AG04449 (cell line): ENCODE results near the gene KAT8.

Experiments
- CTCF ChIA-PET: fragments of 350-600 bp; formaldehyde crosslinking; extraction: SDS; loops from one replicate; lab custom pipeline; 2021; ENCODE audit warnings: antibody characterized with exemption; lab: Yijun Ruan, JAX
- POLR2A ChIA-PET: fragments of 400-600, 350-600 bp; formaldehyde crosslinking; extraction: SDS; loops from one replicate; lab custom pipeline; 2020; ENCODE audit warnings: antibody characterized with exemption, inconsistent platforms; lab: Yijun Ruan, JAX
- DNase-seq: peaks from one replicate; pipeline ENCODE4 v3.0.0-alpha.2; 2010; ENCODE audit warnings: low read depth, low spot score
- H3K4me3 ChIP-seq: 2 replicates; pipeline ENCODE4 v1.5.1; 2011; ENCODE audit warnings: low read depth, mild to moderate bottlenecking, control low read depth, low read length
- TF ChIP-seq, protein P1 (sequence below): IDR thresholded peaks from one replicate; pipeline ENCODE4 v1.5.1; 2011; ENCODE audit warnings: mild to moderate bottlenecking, moderate library complexity, low read length, control low read depth, inconsistent platforms; ENCODE audit not compliant: insufficient read depth; ENCODE audit errors: missing control alignments

The KAT8 gene

DNA sequence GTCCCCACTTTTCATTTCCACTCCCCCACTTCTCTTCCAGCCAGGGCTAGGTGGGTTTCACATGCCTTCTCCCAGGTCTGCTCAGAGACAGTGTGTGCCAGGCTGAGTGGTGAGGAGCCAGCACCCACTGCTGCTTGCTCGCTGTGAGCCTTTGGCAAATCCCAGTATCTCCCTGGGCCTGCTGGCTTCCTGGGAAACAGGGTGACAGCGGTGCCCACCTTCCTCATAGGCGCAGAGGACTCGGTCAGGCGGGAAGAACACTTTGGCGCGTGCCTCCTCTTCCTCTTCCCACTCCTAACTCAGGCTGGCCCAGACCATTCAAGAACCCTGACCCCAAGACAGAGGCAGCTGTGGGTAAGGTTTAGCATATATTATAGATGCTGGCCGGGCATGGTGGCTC lies 28.3 kb upstream of the KAT8 start:
- ChIA-PET POLR2A (interaction anchor here (0.6 kb wide), 1 partner anchor 20 kb away, joined by 3 read pairs; no protein-coding TSS in a partner anchor), CTCF (interaction anchor here (1.3 to 14.7 kb wide), 3 partner anchors 11 to 105 kb away, joined by 3 to 141 read pairs (median 7); partner anchors contain the start of gene HSD3B7)
- DNase-seq = no peak
- TF ChIP-seq, protein P1, sequence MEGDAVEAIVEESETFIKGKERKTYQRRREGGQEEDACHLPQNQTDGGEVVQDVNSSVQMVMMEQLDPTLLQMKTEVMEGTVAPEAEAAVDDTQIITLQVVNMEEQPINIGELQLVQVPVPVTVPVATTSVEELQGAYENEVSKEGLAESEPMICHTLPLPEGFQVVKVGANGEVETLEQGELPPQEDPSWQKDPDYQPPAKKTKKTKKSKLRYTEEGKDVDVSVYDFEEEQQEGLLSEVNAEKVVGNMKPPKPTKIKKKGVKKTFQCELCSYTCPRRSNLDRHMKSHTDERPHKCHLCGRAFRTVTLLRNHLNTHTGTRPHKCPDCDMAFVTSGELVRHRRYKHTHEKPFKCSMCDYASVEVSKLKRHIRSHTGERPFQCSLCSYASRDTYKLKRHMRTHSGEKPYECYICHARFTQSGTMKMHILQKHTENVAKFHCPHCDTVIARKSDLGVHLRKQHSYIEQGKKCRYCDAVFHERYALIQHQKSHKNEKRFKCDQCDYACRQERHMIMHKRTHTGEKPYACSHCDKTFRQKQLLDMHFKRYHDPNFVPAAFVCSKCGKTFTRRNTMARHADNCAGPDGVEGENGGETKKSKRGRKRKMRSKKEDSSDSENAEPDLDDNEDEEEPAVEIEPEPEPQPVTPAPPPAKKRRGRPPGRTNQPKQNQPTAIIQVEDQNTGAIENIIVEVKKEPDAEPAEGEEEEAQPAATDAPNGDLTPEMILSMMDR = no peak
- no peak overlapping the region for H3K4me3 ChIP-seq

- H3K4me3 ChIP-seq = no peak overlapping the region
- DNase-seq = no peak
- POLR2A ChIA-PET = interaction anchor here (1.2 kb wide), 1 partner anchor 27 kb away, joined by 5 read pairs; the partner anchor contains the start of gene KAT8
- CTCF ChIA-PET = interaction anchor here (1.5 to 14.7 kb wide), 2 partner anchors 106 to 352 kb away, joined by 4 to 141 read pairs; partner anchors contain the start of genes HSD3B7 and ZNF843
- TF ChIP-seq, protein P1 = no peak
These were observed 26.9 kb upstream of the KAT8 start for GRCh38 chr16:31090540-31090939.

GRCh38 chr16:31092330-31092729 lies 25.1 kb upstream of the KAT8 start:
- ChIA-PET CTCF (interaction anchor here (0.8 to 14.7 kb wide), 7 partner anchors 11 to 353 kb away, joined by 3 to 141 read pairs (median 3); partner anchors contain the start of gene HSD3B7), POLR2A (interaction anchor here (1.0 to 2.2 kb wide), 3 partner anchors 10 to 47 kb away, joined by 3 to 15 read pairs (median 3); partner anchors contain the start of genes ZNF646 and ZNF668)
- TF ChIP-seq, protein P1 = no peak

GRCh38 chr16:31093132-31093703 lies 24.2 kb upstream of the KAT8 start:
- POLR2A ChIA-PET = interaction anchor here (1.0 to 2.2 kb wide), 3 partner anchors 11 to 48 kb away, joined by 3 to 15 read pairs (median 3); partner anchors contain the start of genes ZNF646 and ZNF668
- H3K4me3 ChIP-seq = peak overlapping the region; percentile 95
- DNase-seq = no peak
- TF ChIP-seq, protein P1 = no peak
- CTCF ChIA-PET = interaction anchor here (1.1 to 14.7 kb wide), 7 partner anchors 9 to 352 kb away, joined by 3 to 141 read pairs (median 3); partner anchors contain the start of genes HSD3B7, ZNF646 and ZNF668

More at GRCh38 chr16:31092330-31092729, 25.1 kb upstream of the KAT8 start:
- DNase-seq = no peak
- H3K4me3 ChIP-seq = no peak overlapping the region

DNA sequence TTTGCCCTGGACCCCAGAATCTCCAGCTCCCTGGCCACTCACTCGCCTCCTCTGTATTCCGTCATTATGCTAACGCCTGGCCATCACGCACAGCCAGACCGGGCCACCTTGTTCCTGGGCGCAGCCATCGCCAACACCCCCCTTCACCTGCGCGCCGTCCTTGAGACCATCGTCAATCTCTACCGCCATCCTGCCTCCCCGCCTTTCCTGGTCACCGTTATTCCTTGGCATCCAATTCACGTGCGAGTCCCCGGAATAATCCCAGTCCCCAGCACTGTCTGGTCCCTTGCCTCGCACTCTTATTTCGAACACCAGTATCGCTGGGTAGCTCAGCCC lies 23.4 kb upstream of the KAT8 start:
- CTCF ChIA-PET = interaction anchor here (1.3 to 14.7 kb wide), 6 partner anchors 8 to 141 kb away, joined by 3 to 141 read pairs (median 8); partner anchors contain the start of genes HSD3B7, ZNF646 and ZNF668
- POLR2A ChIA-PET = interaction anchor here (1.2 kb wide), 2 partner anchors 24 to 86 kb away, joined by 4 to 6 read pairs; partner anchors contain the start of genes FUS and KAT8
- DNase-seq = no peak
- peak overlapping the region; percentile 95 for H3K4me3 ChIP-seq
- TF ChIP-seq, protein P1 = no peak

DNA sequence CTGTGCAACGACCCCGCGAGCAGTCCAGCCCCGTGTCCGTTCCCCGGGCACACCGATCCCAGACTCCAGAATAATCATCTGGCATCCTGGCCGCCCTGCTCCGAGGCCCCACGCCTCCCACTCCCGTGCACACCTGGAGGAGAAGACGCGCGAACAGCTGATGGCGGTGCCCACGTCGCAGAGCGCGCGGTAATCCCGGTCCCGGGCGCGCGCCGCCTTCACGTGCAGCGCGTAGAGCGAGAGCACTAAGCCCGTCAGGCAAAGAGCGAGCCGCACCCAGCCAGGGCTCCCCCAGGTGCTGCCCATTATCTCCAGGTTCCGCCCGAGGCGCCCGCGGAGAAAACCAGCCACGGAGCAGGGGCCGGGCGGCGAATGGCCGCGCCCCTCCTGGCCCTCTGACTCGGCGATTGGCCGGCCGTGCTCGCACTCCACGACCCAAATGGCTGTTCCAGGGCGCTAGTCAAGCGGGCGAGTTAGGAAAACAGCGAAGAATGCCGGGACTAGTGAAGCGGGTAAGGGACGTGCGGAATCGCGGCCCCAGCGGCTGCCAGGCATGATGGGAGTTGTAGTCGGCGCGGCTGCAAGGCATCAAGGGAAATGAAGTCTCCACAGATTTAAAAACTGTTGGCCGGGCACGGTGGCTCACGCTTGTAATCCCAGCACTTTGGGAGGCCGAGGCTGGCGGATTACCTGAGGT lies 22.9 kb upstream of the KAT8 start, which contains the start of gene VKORC1:
Gene VKORC1, minus strand, starts transcription at position 374 of the 697 bp plus-strand sequence. Its CDS starts 68 bp downstream, at position 306.
- H3K4me3 ChIP-seq = peak within 1 kb of the TSS; percentile 95
- CTCF ChIA-PET = interaction anchor here (1.4 to 14.7 kb wide), 6 partner anchors 10 to 141 kb away, joined by 3 to 141 read pairs (median 13); partner anchors contain the start of genes BCKDK, HSD3B7, ZNF646 and ZNF668
- TF ChIP-seq, protein P1 = no peak
- DNase-seq = peak; percentile 78
- POLR2A ChIA-PET = interaction anchor here (1.2 kb wide), 2 partner anchors 23 to 86 kb away, joined by 4 to 6 read pairs; partner anchors contain the start of genes FUS and KAT8
